Measurements from ENCODE around the gene TCFL5. TPM values are rescaled to one million over a fixed set of nuclear protein-coding genes. Genes with fewer than 3 reads are reported as not detected.

The TCFL5 gene
- total and polyA plus RNA-seq, 2 donors from 2014 or later = 6.1 to 11.5 TPM

DNA sequence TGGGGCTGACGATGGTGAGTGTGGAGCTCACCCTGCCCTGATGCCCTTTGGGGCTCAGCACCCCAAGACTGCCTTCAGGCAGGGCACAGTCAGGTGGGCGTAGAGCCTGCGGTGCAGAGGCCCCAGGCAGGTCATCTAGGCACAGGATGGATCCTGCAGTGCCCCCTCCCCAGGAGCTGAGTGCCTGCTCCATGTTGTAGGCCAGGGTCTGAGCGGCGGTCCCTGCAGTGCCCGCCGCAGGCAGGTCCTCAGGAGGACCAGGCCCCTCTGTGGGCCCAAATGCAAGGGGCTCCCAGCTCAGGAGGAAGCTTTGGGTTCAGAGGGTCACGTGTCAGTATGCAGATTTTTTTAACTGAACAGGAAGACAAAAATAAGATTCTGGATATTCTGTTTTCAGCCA lies 62.6 kb downstream of the TCFL5 start:
- H3K4me1 ChIP-seq (ENCODE audit: control insufficient read depth in 2 of 3, insufficient read depth in 2 of 3, low read depth in 1 of 3, low read length in 3 of 3) = peaks cover 0 to 11% (median under 1%) of the 10 kb centered on the region in 3 donors
- FAIRE-seq = no peak
- DNase-seq = no peak

DNA sequence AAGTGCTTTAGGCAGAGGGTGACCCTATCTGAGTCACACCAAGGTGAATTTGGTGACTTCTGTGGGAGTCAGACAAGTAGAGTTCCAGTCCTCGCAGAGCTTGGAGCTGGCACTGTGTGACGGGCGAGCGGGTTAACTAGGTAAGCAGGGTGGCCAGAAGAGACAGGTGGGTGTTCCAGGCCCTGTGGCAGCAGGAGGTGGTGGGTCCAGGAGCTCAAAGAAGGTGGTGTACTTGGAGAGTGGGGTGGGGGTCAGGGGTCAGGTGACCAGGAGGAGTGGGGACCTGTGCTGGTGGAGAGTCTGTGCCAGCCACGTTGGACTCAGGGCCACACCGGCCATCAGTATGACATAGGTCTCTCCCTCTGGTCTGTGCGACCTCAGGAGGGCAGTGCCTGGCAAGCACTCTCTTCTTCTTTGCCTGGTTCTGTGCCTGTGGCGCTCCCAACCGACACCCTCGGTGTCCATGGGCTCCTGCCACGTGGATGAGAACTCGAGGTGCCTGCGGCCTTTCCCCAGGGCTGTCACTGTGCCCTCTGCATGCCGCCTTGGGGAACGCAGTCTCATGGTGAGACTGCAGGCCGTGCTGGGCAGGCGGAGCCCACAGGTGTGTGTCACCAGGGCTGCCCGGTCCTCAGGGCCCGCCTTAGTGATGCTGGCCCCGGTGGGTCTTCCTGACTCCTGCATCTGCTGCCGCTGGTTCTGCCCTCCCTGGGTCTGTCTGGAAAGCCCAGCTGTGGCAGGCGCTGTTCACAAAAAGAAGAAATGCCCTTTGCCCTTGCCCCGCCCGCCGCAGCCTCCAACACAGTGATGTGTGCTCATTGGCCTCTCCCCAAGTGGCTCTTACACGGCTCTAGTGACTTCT lies 63.7 kb downstream of the TCFL5 start:
- intact Hi-C loops (cut with DNase I) = no loop called here
- no peak for TF ChIP-seq CTCF (IDR thresholded peaks at IDR 0.05; ENCODE audit: borderline replicate concordance, extremely low read depth, insufficient read depth)
- DNase-seq (no peak), FAIRE-seq (no peak)
- H3K4me1 ChIP-seq (ENCODE audit: control insufficient read depth in 2 of 3, insufficient read depth in 2 of 3, low read depth in 1 of 3, low read length in 3 of 3) = peaks cover 0 to 16% (median 8%) of the 10 kb centered on the region in 3 donors
- H3K4me3 ChIP-seq (ENCODE audit: low read length in 3 of 3) = peak overlapping the region in 1 of 3 donors; percentile 32
- H3K9me3 ChIP-seq (ENCODE audit: control insufficient read depth in 2 of 3, insufficient read depth in 1 of 3, low read length in 3 of 3) = no peaks in the 10 kb centered on the region
- peaks cover 0 to 8% (median 5%) of the 10 kb centered on the region in 3 donors for H3K36me3 ChIP-seq (ENCODE audit: control insufficient read depth in 2 of 3, insufficient read depth in 3 of 3, low read length in 3 of 3)
- no peak overlapping the region for H3K27ac ChIP-seq (ENCODE audit: low read depth in 2 of 2, low read length in 2 of 2)
- no peaks in the 10 kb centered on the region for H3K27me3 ChIP-seq (ENCODE audit: control insufficient read depth, insufficient read depth, low read length)
- H3K9ac ChIP-seq (ENCODE audit: low read length in 3 of 3) = no peak overlapping the region

More for the DNA sequence above, 62.6 kb downstream of the TCFL5 start:
- Histone ChIP-seq H3K27me3 (ENCODE audit: control insufficient read depth, insufficient read depth, low read length) (no peaks in the 10 kb centered on the region), H3K27ac (ENCODE audit: low read depth in 2 of 2, low read length in 2 of 2) (no peak overlapping the region), H3K4me3 (ENCODE audit: low read length in 3 of 3) (no peak overlapping the region), H3K9me3 (ENCODE audit: control insufficient read depth in 2 of 3, insufficient read depth in 1 of 3, low read length in 3 of 3) (no peaks in the 10 kb centered on the region), H3K9ac (ENCODE audit: low read length in 3 of 3) (no peak overlapping the region), H3K36me3 (ENCODE audit: control insufficient read depth in 2 of 3, insufficient read depth in 3 of 3, low read length in 3 of 3) (peaks cover 0 to 8% (median 5%) of the 10 kb centered on the region in 3 donors)
- no peak for TF ChIP-seq CTCF (IDR thresholded peaks at IDR 0.05; ENCODE audit: borderline replicate concordance, extremely low read depth, insufficient read depth)
- intact Hi-C loops (cut with DNase I) = no loop called here

- Histone ChIP-seq H3K9ac (ENCODE audit: low read length in 3 of 3) (peak overlapping the region in 1 of 3 donors; percentile 58), H3K4me1 (ENCODE audit: control insufficient read depth in 2 of 3, insufficient read depth in 2 of 3, low read depth in 1 of 3, low read length in 3 of 3) (peaks cover 0 to 16% (median 8%) of the 10 kb centered on the region in 3 donors), H3K36me3 (ENCODE audit: control insufficient read depth in 2 of 3, insufficient read depth in 3 of 3, low read length in 3 of 3) (peaks cover 0 to 8% (median 5%) of the 10 kb centered on the region in 3 donors), H3K27me3 (ENCODE audit: control insufficient read depth, insufficient read depth, low read length) (no peaks in the 10 kb centered on the region), H3K4me3 (ENCODE audit: low read length in 3 of 3) (peak overlapping the region in 2 of 3 donors; percentile 37 to 44), H3K9me3 (ENCODE audit: control insufficient read depth in 2 of 3, insufficient read depth in 1 of 3, low read length in 3 of 3) (no peaks in the 10 kb centered on the region), H3K27ac (ENCODE audit: low read depth in 2 of 2, low read length in 2 of 2) (peak overlapping the region in 1 of 2 donors; percentile 51)
- FAIRE-seq (no peak), DNase-seq (peak in 2 of 5 donors; percentile 40 to 82)
- intact Hi-C loops (cut with DNase I) = no loop called here
- TF ChIP-seq CTCF (IDR thresholded peaks at IDR 0.05; ENCODE audit: borderline replicate concordance, extremely low read depth, insufficient read depth) = no peak
Observed at GRCh38 chr20:62796699-62797491, 64.7 kb downstream of the TCFL5 start.
